Left lung (tissue), 10 donors: ENCODE data around the gene CPD. TPM values are rescaled to one million over a fixed set of nuclear protein-coding genes. Genes with fewer than 3 reads are reported as not detected.

Experiments used
- ATAC-seq: fragments of 200-7000 bp; cut with Tn5 transposase; one replicate; pipeline ENCODE4 v1.9.1; 2020; ENCODE audit warnings: moderate library complexity
- DNase-seq, 4 donors: peaks; one replicate each; pipeline ENCODE4 v3.0.0-alpha.2; 2013 to 2020
- H3K27ac ChIP-seq, 2 donors: fragments of 200-600 bp; sonication (generic) in 1 of 2; one replicate each; pipeline versions ENCODE4 v1.5.0 to v1.8.0; 2020 to 2021
- H3K27me3 ChIP-seq, 2 donors: fragments of 200-600 bp; sonication (generic) in 1 of 2; one replicate each; pipeline versions ENCODE4 v1.5.0 to v1.8.0; 2020 to 2021
- H3K36me3 ChIP-seq, 2 donors: fragments of 200-600 bp; sonication (generic) in 1 of 2; one replicate each; pipeline versions ENCODE4 v1.5.0 to v1.8.0; 2020 to 2021
- H3K4me1 ChIP-seq, 2 donors: fragments of 200-600 bp; one replicate each; pipeline ENCODE4 v1.8.0; 2021
- H3K4me3 ChIP-seq, 2 donors: fragments of 200-600 bp; sonication (generic) in 1 of 2; one replicate each; pipeline versions ENCODE4 v1.5.0 to v1.8.0; 2020 to 2021; ENCODE audit warnings: mild to moderate bottlenecking in 1 of 2
- H3K9me3 ChIP-seq, 2 donors: fragments of 200-600 bp; sonication (generic) in 1 of 2; one replicate each; pipeline versions ENCODE4 v1.5.0 to v1.8.0; 2020 to 2021
- CTCF ChIP-seq, 2 donors: fragments of 200-600 bp; sonication (generic) in 1 of 2; IDR thresholded peaks; one replicate each; pipeline versions ENCODE4 v1.5.0 to v1.8.0; 2021; ENCODE audit warnings: antibody characterized with exemption in 2 of 2
- intact Hi-C, 2 donors: fragments of 100-400 bp; cut with DNase I; formaldehyde crosslinking; loops; one replicate each; pipeline versions ENCODE4 v1.11.2 to v1.14.2; 2022
- polyA plus RNA-seq, 6 donors: library from polyadenylated mRNA; unstranded; fragments of 120-200 nt; gene quantifications; one replicate each; pipeline ENCODE4 v1.2.1, GENCODE V29; 2013; ENCODE audit not compliant: insufficient read length in 6 of 6
- total RNA-seq, 2 donors: library from RNA; stranded (reverse); fragmentation: NEBNext Ultra II Directional; extraction: Animal tissue kit (Norgen Biotek cat#: 25700); gene quantifications; one replicate each; pipeline ENCODE4 v1.2.1, GENCODE V29; 2021
- donor health status: DM: no; HTN: yes; CAD: no.
- donor health status: DM: no; HTN: no; CAD: no.

The CPD gene
- total and polyA plus RNA-seq, 8 donors = 48.5 to 124 (median 53.9) TPM

- Histone ChIP-seq H3K4me3 (no peak overlapping the region), H3K9me3 (no peaks in the 10 kb centered on the region), H3K27me3 (no peaks in the 10 kb centered on the region), H3K36me3 (peaks cover 0 to 57% of the 10 kb centered on the region in 2 donors), H3K4me1 (peaks cover 0 to 9% of the 10 kb centered on the region in 2 donors), H3K27ac (peak overlapping the region in 1 of 2 donors; percentile 16)
- TF ChIP-seq CTCF (IDR thresholded peaks at IDR 0.05) = no peak
- ATAC-seq = no peak
- intact Hi-C loops = no loop called here
- DNase-seq = no peak
These were observed 127.8 kb downstream of the CPD start for GRCh38 chr17:30506481-30506880.

- H3K4me1 ChIP-seq = no peaks in the 10 kb centered on the region
- no peaks in the 10 kb centered on the region for H3K9me3 ChIP-seq
- TF ChIP-seq CTCF (IDR thresholded peaks at IDR 0.05) = no peak
- no peak overlapping the region for H3K4me3 ChIP-seq
- no peak for ATAC-seq
- peaks cover 0 to 41% of the 10 kb centered on the region in 2 donors for H3K36me3 ChIP-seq
- intact Hi-C loops = no loop called here
- no peak overlapping the region for H3K27ac ChIP-seq
- H3K27me3 ChIP-seq = no peaks in the 10 kb centered on the region
- no peak for DNase-seq
These were observed 134.6 kb downstream of the CPD start for GRCh38 chr17:30513346-30513745.

- no peak overlapping the region for H3K27ac ChIP-seq
- intact Hi-C loops = no loop called here
- no peaks in the 10 kb centered on the region for H3K4me1 ChIP-seq
- H3K4me3 ChIP-seq = no peak overlapping the region
- no peaks in the 10 kb centered on the region for H3K27me3 ChIP-seq
- no peak for DNase-seq
- TF ChIP-seq CTCF (IDR thresholded peaks at IDR 0.05) = no peak
- peaks cover 0 to 47% of the 10 kb centered on the region in 2 donors for H3K36me3 ChIP-seq
- no peaks in the 10 kb centered on the region for H3K9me3 ChIP-seq
- no peak for ATAC-seq
These were observed 136.3 kb downstream of the CPD start for GRCh38 chr17:30514895-30515596.

GRCh38 chr17:30517786-30518185 is 139.1 kb downstream of the CPD start:
- TF ChIP-seq CTCF (IDR thresholded peaks at IDR 0.05) = no peak
- Histone ChIP-seq H3K4me1 (no peaks in the 10 kb centered on the region), H3K27ac (no peak overlapping the region), H3K36me3 (peaks cover 0 to 60% of the 10 kb centered on the region in 2 donors), H3K4me3 (no peak overlapping the region), H3K27me3 (no peaks in the 10 kb centered on the region), H3K9me3 (no peaks in the 10 kb centered on the region)
- DNase-seq (no peak), ATAC-seq (no peak)
- intact Hi-C loops = no loop called here

- no peak for DNase-seq
- Histone ChIP-seq H3K36me3 (peaks cover 0 to 60% of the 10 kb centered on the region in 2 donors), H3K9me3 (no peaks in the 10 kb centered on the region), H3K27ac (peak overlapping the region; percentile 15 to 76), H3K4me3 (no peak overlapping the region), H3K4me1 (no peaks in the 10 kb centered on the region), H3K27me3 (no peaks in the 10 kb centered on the region)
- intact Hi-C loops = no loop called here
- no peak for ATAC-seq
- no peak for TF ChIP-seq CTCF (IDR thresholded peaks at IDR 0.05)
These were observed 140.4 kb downstream of the CPD start for GRCh38 chr17:30519166-30519565.

Other genes with a start within 250 kb of the CPD start
- gene SLC6A4, start 143.2 kb upstream of the CPD start, total RNA-seq = 10 to 100 TPM; 51.1 to 52.3 TPM
- gene SLC6A4, start 143.2 kb upstream of the CPD start, polyA plus RNA-seq = 1 to 10 TPM in 3 of 6 donors, under 1 TPM in 3; 0.38 to 2.5 (median 1.0) TPM
- 10 to 100 TPM; 30.0 to 34.8 TPM for gene BLMH, start 87.0 kb upstream of the CPD start, total RNA-seq
- 10 to 100 TPM; 67.3 to 77.3 (median 72.2) TPM for gene BLMH, start 87.0 kb upstream of the CPD start, polyA plus RNA-seq
- gene TMIGD1, start 44.9 kb upstream of the CPD start, total RNA-seq = not detected
- not detected for gene TMIGD1, start 44.9 kb upstream of the CPD start, polyA plus RNA-seq
- gene GOSR1, start 98.5 kb downstream of the CPD start, total RNA-seq = 10 to 100 TPM; 44.3 to 44.9 TPM
- 10 to 100 TPM; 46.0 to 55.4 (median 51.2) TPM for gene GOSR1, start 98.5 kb downstream of the CPD start, polyA plus RNA-seq